GM13976 (cell line): ENCODE results near the gene SLN.

Experiments
- DNase-seq: peaks from one replicate; pipeline ENCODE4 v3.0.0; 2012; ENCODE audit warnings: low spot score
- CTCF ChIP-seq: IDR thresholded peaks from 2 replicates; pipeline ENCODE4 v1.5.1; 2012; ENCODE audit warnings: borderline replicate concordance, mild to moderate bottlenecking; ENCODE audit not compliant: insufficient read depth; ENCODE audit errors: extremely low read depth, missing control alignments, control extremely low read depth
- in situ Hi-C: fragments of 300-500 bp; cut with MboI; formaldehyde crosslinking; loops from one replicate; pipeline ENCODE4 v1.12.0; 2022; ENCODE audit warnings: low sequenced_read_pairs, mixed read lengths, inconsistent platforms; ENCODE audit not compliant: unreplicated experiment

The SLN gene

GRCh38 chr11:107720303-107720774 is 8.5 kb upstream of the SLN start:
- in situ Hi-C loops, result no loop called here
- TF ChIP-seq CTCF, result no peak
- no peak for DNase-seq

GRCh38 chr11:107719557-107720302 is 7.9 kb upstream of the SLN start:
- in situ Hi-C loops, result no loop called here
- no peak for DNase-seq
- TF ChIP-seq CTCF, result no peak

- in situ Hi-C loops, result no loop called here
- TF ChIP-seq CTCF, result no peak
- no peak for DNase-seq
Observed at GRCh38 chr11:107719073-107719472, 7.2 kb upstream of the SLN start.

GRCh38 chr11:107716884-107717532 is 5.2 kb upstream of the SLN start:
- no peak for TF ChIP-seq CTCF
- DNase-seq, result no peak
- in situ Hi-C loops, result no loop called here

GRCh38 chr11:107713009-107713408 is 1.2 kb upstream of the SLN start:
- no peak for TF ChIP-seq CTCF
- DNase-seq, result no peak
- in situ Hi-C loops, result no loop called here

- in situ Hi-C loops, result no loop called here
- DNase-seq, result no peak
- TF ChIP-seq CTCF, result no peak
Observed at GRCh38 chr11:107710301-107710700, 1.6 kb downstream of the SLN start.
